ENCODE results near the gene NOS1AP. TPM values are rescaled to one million over a fixed set of nuclear protein-coding genes. Genes with fewer than 3 reads are reported as not detected.

Gene NOS1AP
- total RNA-seq, 1 experiment from 2014 or later: 14.7 TPM

- no peak for DNase-seq (ENCODE audit: low spot score)
- peaks cover 4% of the 10 kb centered on the region for H3K9me3 Mint-ChIP-seq
- peaks cover 4% of the 10 kb centered on the region for H3K36me3 Mint-ChIP-seq
- H3K4me3 Mint-ChIP-seq: no peak overlapping the region
- ChIA-PET POLR2A (no interaction called here), CTCF (no interaction called here)
- H3K27ac Mint-ChIP-seq: no peak overlapping the region
- H3K27me3 Mint-ChIP-seq (ENCODE audit: low read depth): peaks cover 36% of the 10 kb centered on the region
- no peak for ATAC-seq
- TF ChIP-seq EMX1 (CRISPR knock-in tag; IDR thresholded peaks at IDR 0.05) (no peak), FOXP1 (CRISPR knock-in tag; IDR thresholded peaks at IDR 0.05; ENCODE audit: borderline replicate concordance) (no peak), MXD4 (CRISPR knock-in tag; IDR thresholded peaks at IDR 0.05; ENCODE audit: borderline replicate concordance) (no peak), PREB (CRISPR knock-in tag; IDR thresholded peaks at IDR 0.05; ENCODE audit: borderline replicate concordance) (no peak), SMAD3 (CRISPR knock-in tag; IDR thresholded peaks at IDR 0.05; ENCODE audit: borderline replicate concordance) (no peak), RELA (CRISPR knock-in tag; IDR thresholded peaks at IDR 0.05; ENCODE audit: borderline replicate concordance) (no peak), SP1 (CRISPR knock-in tag; conservative IDR thresholded peaks at IDR 0.05) (no peak), ARID4B (CRISPR knock-in tag; IDR thresholded peaks at IDR 0.05; ENCODE audit: borderline replicate concordance) (no peak), GABPB1 (CRISPR knock-in tag; IDR thresholded peaks at IDR 0.05) (no peak), CREM (CRISPR knock-in tag; IDR thresholded peaks at IDR 0.05) (no peak), PRRX2 (CRISPR knock-in tag; IDR thresholded peaks at IDR 0.05) (no peak), GTF2I (CRISPR knock-in tag; conservative IDR thresholded peaks at IDR 0.05) (no peak), ZNF121 (CRISPR knock-in tag; IDR thresholded peaks at IDR 0.05) (no peak)
- TF ChIP-seq, protein P1, sequence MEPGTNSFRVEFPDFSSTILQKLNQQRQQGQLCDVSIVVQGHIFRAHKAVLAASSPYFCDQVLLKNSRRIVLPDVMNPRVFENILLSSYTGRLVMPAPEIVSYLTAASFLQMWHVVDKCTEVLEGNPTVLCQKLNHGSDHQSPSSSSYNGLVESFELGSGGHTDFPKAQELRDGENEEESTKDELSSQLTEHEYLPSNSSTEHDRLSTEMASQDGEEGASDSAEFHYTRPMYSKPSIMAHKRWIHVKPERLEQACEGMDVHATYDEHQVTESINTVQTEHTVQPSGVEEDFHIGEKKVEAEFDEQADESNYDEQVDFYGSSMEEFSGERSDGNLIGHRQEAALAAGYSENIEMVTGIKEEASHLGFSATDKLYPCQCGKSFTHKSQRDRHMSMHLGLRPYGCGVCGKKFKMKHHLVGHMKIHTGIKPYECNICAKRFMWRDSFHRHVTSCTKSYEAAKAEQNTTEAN (CRISPR knock-in tag; IDR thresholded peaks at IDR 0.05): no peak
- TF ChIP-seq, protein P2, sequence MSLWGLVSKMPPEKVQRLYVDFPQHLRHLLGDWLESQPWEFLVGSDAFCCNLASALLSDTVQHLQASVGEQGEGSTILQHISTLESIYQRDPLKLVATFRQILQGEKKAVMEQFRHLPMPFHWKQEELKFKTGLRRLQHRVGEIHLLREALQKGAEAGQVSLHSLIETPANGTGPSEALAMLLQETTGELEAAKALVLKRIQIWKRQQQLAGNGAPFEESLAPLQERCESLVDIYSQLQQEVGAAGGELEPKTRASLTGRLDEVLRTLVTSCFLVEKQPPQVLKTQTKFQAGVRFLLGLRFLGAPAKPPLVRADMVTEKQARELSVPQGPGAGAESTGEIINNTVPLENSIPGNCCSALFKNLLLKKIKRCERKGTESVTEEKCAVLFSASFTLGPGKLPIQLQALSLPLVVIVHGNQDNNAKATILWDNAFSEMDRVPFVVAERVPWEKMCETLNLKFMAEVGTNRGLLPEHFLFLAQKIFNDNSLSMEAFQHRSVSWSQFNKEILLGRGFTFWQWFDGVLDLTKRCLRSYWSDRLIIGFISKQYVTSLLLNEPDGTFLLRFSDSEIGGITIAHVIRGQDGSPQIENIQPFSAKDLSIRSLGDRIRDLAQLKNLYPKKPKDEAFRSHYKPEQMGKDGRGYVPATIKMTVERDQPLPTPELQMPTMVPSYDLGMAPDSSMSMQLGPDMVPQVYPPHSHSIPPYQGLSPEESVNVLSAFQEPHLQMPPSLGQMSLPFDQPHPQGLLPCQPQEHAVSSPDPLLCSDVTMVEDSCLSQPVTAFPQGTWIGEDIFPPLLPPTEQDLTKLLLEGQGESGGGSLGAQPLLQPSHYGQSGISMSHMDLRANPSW (CRISPR knock-in tag; conservative IDR thresholded peaks at IDR 0.05; ENCODE audit: low read depth): no peak
- TF ChIP-seq, protein P3, sequence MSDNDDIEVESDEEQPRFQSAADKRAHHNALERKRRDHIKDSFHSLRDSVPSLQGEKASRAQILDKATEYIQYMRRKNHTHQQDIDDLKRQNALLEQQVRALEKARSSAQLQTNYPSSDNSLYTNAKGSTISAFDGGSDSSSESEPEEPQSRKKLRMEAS (CRISPR knock-in tag; IDR thresholded peaks at IDR 0.05): no peak
- TF ChIP-seq, protein P4, sequence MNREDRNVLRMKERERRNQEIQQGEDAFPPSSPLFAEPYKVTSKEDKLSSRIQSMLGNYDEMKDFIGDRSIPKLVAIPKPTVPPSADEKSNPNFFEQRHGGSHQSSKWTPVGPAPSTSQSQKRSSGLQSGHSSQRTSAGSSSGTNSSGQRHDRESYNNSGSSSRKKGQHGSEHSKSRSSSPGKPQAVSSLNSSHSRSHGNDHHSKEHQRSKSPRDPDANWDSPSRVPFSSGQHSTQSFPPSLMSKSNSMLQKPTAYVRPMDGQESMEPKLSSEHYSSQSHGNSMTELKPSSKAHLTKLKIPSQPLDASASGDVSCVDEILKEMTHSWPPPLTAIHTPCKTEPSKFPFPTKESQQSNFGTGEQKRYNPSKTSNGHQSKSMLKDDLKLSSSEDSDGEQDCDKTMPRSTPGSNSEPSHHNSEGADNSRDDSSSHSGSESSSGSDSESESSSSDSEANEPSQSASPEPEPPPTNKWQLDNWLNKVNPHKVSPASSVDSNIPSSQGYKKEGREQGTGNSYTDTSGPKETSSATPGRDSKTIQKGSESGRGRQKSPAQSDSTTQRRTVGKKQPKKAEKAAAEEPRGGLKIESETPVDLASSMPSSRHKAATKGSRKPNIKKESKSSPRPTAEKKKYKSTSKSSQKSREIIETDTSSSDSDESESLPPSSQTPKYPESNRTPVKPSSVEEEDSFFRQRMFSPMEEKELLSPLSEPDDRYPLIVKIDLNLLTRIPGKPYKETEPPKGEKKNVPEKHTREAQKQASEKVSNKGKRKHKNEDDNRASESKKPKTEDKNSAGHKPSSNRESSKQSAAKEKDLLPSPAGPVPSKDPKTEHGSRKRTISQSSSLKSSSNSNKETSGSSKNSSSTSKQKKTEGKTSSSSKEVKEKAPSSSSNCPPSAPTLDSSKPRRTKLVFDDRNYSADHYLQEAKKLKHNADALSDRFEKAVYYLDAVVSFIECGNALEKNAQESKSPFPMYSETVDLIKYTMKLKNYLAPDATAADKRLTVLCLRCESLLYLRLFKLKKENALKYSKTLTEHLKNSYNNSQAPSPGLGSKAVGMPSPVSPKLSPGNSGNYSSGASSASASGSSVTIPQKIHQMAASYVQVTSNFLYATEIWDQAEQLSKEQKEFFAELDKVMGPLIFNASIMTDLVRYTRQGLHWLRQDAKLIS (CRISPR knock-in tag; IDR thresholded peaks at IDR 0.05; ENCODE audit: borderline replicate concordance): no peak
- H3K4me1 Mint-ChIP-seq: peaks cover 44% of the 10 kb centered on the region
Observed at GRCh38 chr1:162094271-162094670, 24.8 kb downstream of the NOS1AP start.

Data from WTC11 (cell line).